Hippocampal formation (tissue), 2 donors: ENCODE data around the gene CMTM2.

ENCODE experiments used
- DNase-seq, 2 donors: peaks; one replicate each; lab custom pipeline; 2025; lab: John Stamatoyannopoulos, UW

Gene CMTM2, protein sequence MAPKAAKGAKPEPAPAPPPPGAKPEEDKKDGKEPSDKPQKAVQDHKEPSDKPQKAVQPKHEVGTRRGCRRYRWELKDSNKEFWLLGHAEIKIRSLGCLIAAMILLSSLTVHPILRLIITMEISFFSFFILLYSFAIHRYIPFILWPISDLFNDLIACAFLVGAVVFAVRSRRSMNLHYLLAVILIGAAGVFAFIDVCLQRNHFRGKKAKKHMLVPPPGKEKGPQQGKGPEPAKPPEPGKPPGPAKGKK

DNA sequence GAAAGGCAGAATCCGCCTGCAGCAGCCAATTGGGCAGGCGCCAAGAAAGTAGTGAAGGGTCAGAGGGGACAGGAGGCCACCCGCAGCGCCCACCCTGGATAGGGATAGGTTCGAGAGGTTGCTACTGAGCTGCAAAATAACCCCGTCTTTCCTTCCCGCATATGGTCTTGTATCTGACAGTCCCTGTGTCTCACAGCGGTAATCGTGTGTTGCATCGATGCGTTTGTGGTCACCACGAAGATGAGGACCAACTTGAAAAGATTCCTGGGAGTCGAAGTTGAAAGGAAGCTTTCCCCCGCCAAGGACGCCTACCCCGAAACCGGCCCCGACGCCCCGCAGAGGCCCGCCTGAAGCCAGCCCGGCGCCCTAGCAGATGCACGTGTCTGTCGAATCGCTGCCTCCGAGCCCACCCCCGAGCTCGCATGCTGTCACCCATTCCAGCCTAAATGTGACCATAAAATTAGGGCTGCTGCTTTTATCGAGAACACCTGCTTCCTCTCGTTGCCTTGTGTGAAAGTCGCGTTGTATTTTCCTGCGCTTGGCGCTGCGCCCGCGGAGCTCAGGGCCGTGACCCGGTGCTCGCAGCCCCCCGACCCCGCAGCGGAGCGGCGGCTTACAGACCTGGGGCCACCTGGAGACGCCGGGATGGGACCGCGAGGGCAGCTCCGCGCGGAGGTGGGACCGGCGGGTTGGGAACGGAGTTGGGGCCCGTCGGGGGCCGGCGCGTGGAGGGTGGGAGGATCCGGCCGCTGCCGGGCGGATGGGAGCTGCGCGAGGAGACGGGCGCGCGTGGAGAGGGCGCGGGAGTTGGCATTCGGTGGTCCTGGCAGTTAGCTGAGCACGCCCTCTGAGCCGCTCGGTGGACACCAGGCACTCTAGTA lies at the start of gene CMTM2:
TSS of gene CMTM2 (plus strand) at position 813 of the 881 bp plus-strand sequence. CDS start 145 bp downstream, outside the sequence.
- no peak for DNase-seq

DNA sequence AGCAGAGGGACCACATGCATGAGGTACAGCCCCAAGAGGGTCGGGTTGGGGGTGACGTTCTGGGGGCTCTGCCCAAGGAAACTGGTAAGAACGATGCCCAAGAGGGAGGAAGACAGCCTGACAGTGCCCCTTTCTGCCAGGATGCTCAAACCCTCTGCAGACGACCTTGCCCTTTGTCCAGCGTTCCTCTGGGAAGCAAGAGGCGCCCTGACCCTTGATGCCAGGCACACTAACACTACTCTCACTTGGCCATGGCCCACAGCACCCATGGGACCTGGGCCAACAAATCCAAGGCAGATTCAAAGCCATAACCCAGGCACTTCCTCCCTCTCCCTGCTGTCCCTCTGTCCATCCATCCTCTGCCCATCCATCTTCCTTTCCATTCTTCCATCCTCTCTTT lies 49.8 kb upstream of the CMTM2 start:
- DNase-seq, result no peak

DNA sequence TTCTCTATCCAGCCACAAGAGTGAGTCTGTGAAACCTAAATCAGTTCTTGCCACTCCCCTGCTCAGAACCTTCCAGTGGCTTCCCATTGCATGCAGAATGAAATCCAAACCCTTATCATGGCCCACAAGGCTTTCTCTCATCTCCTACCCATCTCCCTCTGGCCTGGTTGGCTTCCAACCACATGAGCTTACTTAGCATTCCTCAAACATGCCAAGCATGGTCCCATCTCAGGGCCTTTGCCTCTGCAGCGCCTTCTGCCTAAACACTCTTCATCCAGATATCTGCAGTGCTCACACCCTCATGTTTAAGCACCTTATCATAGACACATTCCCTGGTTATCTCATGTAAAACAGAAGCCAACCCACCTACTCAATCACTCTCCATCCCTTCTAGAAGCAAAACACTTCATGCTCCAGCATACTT lies 44.9 kb upstream of the CMTM2 start:
- no peak for DNase-seq

DNA sequence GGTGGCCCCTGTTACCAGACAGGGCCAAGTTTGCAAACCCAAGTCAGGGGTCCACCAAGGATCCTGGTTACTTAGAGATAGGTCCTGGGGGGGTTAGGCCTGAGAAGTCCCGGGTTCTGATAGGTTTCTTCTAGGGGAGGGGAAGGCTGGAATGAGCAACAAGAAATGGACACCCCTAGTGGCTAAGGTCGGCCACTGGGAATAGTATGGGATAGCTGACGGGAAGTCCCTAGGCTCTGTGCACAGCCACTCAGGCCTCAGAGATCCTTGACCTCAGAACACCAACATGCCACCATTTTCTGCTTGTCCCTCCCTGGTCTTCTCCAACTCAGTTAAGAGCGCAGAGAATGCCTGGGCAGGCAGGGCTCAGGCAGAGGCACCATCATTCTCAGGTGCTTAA lies 42.7 kb upstream of the CMTM2 start:
- no peak for DNase-seq

DNA sequence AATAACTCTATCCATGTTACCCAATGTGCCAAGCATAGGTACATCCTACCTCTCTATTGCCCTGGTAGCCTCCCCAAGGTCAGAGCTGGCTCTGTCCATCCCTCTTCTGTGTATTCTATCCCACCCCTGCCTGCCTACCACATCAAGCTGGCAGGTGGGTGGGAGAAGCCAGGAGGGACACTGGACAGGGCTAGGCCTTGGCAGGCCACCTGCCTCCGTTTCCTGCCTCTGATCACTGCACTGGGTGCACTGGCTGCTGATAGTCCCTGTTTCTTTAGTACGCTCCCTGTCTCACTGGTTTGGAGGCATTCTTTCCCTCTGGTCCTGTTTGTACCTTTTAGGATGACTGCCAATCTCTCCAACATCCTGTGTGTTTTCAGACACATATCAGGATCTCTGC lies 42.0 kb upstream of the CMTM2 start:
- no peak for DNase-seq

DNA sequence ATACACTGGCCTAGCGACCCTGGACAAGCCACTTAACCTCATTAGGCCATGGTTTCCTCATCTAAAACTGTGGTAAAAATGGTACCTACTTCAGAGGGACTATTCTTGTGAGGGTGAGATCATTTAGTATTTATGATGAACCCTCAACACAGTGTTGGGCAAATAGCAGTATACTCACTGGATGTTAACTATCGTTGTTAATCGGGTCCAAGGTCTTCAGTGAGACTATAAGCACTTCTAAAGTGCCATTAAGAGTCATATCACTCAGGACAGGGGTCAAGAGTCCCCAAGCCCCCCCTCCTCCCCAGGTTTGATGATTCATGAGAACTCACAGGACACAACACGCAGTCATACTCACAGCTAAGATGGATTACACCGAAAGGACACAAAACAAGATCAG lies 40.4 kb upstream of the CMTM2 start:
- no peak for DNase-seq

DNA sequence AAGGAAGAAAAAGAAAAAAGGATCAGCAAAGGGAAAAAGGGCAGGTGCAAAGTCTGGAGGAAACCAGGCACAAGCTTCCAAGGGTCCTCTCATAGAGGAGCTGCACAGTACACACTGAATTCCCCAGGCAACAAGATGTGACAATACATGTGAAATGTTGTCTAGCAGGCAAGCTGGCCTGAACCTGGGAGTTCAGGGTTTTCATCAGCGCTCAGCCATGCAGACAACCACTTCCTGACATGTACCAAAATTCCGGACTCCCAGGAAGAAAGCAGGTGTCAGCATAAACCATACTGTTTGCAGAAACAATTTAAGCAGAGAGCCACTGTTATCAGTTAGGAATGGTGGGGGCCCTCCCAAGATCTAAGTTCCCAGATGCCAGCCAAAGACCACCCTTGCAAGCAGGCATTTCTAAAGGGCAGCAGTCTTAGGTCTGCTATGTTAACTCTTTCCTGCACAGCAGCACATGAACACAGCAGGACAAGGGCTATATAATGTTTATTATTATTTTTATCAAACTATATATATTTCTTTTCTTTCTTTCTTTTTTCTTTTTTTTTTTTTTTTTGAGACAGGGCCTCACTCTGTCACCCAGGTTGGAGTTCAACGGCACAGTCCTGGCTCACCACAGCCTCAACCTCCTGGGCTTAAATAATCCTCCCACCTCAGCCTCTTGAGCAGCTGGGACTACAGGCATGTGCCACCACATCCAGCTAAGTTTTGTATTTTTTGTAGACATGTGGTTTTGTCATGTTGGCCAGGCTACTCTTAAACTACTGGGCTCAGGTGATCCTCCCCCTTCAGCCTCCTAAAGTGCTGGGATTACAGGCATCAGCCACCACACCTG lies 39.4 kb upstream of the CMTM2 start:
- DNase-seq, result no peak

DNA sequence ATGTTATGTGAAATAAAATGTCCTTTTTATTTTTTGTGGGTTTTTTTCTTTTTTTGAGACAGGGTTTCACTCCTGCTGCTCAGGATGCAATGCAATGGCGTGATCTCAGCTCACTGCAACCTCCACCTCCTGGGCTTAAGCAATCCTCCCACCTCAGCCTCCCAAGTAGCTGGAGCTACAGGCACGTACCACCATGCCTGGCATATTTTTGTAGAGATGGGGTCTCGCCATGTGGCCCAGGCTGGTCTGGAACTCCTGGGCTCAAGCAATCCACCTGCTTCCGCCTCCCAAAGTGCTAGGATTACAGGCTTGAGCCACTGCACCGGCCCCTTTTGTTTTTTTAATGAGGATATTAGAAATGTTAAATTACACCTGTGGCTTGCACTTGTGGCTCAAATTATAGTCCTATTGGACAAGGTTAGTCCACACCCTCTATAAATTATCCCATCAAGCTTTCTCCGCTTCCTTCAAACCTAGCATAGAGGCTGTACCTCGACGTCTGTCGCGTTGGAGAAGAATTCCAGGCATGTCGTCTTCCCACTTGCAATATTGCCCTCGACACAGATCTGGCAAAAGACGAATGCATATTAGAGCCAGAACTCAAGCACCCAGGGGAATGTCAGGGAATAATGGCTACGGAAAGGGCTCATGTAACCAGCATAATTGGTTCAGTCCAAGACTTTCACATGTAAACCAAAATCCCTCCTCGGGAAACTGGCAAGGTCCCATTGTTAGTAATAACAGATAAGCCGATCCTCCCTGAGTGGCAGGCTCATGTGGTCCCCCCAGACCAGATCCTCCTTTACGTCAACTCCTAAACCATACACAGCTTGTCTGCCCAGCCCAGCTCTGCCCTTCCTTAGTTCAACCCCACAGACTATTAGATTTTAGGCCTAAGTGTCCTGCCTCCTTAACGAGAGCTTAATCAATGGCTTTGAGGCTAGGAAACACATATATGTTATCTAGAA lies 37.6 kb upstream of the CMTM2 start:
- DNase-seq, result no peak

DNA sequence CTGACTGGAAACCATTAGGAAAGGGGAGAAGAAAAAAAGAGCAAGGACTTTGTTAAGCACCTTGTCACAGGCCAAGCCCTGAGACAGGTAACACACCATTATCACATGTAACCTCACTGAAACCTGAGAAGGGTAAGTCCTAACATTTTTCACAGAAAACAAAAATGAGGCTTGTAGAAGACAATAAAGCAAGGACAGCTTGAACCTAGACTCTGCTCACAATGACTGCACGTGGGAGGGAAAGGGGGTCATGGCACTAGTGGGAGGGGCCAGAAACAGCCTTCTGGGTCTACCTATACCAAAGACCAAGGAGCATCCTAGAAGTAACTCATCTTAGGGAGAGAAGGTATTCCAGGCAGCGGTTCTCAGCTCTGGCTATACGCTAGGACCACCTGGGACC lies 36.9 kb upstream of the CMTM2 start:
- DNase-seq, result no peak

DNA sequence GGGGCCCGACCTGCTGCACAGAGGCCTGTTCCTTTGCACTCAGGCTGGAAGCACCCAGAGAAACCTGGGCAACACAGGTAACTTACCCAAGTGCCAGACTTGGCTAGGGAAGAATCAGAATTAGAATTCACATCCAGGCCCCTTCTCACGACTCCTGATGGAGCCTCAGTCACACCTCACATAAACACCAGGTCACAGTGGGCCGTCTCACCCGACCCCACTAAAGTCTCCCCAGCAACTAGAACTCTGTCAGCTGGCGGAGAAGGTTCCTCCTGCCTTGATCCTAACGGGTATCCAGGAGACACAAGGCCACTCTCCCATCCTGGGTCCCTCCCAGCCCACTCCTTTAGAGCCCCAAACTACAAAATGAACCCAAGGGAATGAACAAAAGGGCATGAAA lies 35.7 kb upstream of the CMTM2 start:
- DNase-seq, result no peak

DNA sequence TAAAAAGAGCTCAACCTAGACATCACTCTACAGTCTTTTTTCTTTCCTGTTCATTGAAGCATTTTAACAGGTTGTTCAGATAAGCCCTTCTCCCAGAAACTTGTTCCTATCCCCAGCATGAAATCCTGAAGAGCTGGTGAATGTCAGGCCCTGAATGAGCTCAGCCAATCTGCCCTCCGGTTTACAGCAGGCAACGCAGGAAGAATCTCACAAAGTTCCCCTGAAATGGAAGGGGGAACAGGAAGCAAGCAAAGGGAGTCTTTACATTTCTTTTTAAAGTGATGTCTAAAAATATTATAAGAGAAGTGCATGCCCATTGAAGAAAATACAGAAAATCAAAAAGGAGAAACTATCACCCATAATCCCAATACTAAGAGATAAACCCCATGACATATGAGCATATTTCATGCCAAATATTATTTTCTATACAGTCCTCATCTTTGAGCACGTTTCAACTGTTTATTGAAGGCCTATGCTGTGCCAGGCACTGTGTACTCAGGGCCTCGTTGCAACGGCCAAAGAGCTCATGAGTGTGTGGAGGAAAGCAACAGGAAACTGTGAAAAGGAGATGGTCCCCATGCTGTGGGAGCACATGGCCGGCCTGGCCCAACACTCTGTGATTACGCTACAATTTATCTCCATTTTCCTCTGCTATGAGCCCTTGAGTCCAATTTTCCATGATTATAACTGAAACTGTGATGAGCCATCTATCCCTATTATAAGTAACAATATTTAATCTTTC lies 35.1 kb upstream of the CMTM2 start:
- DNase-seq, result no peak

DNA sequence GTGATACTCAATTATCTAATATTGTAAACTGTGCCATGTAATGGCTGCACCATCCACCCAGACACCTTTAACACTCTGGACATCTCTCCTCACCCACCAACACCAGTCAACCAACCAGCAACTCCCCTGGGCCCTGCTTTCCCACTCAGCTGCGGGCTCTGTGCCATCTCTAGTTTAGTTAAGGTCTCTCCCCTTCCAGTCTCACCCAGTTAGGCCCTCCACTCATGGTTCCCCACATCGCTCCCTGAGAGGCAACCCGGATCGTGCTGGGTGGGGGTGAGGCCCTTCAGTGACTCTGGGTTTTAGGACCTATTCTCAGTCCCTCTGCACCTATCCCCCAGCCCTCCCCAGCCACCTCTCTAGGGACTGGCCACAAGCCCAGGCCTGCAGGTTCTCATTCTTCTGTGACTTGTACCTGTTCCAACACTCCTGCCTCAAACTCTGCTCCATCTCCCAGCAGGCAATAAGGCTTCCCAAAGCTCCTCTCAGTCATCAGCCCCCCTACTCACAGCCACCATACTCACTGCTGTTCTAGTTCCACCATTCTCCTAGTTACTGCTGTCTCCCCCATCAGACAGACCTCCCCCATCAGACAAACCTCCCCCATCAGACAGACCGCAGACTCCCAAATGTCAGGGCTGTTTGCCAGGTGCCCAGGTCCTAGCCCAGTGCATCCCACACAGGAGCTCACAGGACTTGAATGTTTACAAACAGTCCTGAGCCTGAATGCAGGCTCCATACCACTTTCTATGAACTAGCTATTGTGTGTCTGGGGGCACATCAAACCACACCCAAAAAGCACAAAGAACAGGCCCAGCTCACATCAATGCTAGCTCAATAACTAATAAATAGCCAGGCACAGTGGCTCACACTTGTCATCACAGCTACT lies 31.9 kb upstream of the CMTM2 start:
- no peak for DNase-seq

DNA sequence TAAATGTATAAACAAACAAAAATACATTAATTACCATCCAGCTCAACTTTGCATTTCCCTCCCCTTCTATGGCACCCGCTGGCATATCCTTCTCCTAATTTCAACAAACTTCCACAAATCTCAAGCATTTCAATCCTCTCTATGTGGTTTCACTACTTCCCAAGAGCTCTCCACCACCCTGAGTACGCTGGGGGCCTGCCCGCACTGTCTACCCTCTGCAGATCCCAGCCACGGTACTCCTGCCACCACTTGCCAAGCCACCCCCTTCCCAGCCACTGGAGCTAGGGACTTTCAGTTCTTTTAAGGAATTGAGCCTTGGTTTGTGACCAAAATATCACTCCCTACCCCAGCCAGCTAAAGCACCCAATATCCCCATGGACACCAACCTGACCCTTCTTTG lies 31.2 kb upstream of the CMTM2 start:
- DNase-seq, result no peak

DNA sequence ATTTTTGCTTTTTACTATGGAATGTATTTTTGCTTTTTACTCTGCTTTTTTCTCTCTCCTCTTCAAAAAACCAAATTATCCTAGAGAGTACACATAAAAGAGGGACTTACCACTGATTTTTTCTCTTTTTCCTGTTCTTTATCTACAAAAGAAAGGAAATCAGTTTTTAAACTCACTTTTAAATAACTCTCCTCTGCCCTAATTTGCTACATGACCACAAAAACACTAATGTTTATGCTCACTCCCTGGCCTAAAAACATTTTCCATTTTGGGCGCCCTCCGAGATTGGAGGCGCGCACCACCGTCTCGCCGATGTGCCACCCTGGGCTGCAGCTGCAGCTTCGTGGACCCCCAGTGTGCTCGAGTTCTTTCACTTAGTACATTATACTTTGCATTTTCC lies 30.4 kb upstream of the CMTM2 start:
- DNase-seq, result no peak

DNA sequence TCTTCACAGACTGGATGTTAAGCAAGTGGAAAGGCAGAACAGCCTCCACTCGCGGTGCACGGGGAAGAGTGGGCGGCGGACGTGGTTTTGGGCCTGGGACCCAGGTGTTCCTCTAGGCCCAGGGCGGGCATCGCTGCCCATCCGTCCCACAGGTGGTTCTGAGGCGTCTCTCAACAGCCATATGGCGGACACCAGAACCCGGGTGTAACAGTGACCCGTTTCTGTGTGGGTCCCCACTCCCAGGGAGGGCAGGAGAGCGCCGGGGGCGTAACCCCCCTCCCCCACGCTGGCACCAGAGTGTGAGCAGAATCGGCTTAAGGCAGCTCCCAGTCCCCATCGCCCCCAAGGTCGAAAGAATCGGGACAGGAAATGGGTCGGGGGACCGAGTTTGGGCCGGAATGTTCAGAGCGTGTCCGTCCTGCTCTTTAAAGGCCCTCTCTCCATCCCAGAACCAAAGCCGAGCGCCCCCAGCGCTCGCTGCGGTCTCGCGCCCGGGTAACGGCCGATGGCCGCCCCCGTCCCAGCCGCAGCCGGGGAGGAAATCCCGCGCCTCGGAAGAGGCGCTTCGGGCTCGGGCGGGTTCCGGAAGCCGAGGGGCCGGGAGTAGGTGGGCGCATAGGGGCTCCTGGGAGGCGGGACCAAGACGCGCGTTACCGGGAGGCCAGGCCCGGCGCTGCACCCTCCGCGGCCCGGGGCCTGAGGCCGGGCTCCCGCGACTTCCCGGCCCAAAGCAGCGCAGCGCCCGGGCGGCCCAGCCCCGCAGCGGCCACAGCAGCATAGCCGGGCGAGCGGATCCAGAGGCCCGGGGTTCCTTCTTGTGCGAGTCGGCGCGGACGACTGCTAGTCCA lies 29.8 kb upstream of the CMTM2 start, which contains the start of gene TK2:
TSS of gene TK2 (minus strand) at position 839 of the 848 bp plus-strand sequence. CDS start at position 778, 61 bp downstream.
- DNase-seq, result peak in 1 of 2 donors; percentile 69

DNA sequence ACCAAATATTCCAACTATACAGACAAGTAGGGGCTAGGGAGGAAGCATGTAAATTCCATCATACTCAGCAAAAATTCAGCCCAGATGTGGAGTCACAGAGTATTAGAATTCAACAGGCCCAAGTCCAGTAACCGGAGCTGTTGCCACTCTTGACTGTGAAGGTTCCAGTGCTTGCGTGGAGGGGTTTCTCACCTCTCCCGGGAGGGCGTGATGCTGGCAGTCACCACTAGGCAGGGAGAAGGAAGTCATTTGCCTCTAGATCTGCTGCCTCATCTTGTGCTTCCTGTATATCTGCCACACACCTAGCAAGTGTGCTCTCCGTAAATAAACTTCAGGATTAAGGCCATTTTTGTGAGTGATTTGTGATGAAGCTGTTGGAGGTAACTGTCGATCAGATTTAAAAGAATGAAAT lies 27.9 kb upstream of the CMTM2 start:
- DNase-seq, result no peak

DNA sequence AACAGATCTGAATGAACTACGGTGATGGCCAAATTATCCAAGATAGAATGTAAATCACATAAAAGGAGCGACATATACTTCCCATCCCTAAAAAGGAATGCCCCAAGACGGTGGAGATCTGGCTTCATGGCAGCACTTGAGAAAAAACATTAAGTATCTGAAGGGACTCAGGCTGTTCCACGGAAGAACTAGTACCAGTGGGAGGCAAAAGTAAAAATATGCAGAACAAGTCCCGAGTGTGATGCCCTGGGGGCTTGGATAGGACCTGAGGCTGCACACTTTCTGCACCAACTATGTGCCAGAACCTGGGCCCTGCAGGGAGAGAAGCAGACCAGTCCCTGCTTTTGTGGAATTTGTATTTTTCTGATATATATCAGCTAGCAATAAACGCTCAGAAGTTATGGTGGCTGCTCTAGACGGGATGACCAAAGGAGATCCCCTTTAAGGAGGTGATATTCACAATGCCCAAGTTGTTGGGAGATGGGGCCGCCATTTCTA lies 27.4 kb upstream of the CMTM2 start:
- no peak for DNase-seq
